Nephron (organoid): ENCODE measurements around the gene DNM1.

Source experiments
- H3K27ac Mint-ChIP-seq, 3 experiments: 2 replicates each; pipeline ENCODE4 v1.8.0; 2020; ENCODE audit warnings: mixed read lengths in 3 of 3, mild to moderate bottlenecking in 2 of 3, moderate library complexity in 1 of 3
- H3K27me3 Mint-ChIP-seq: 2 replicates; pipeline ENCODE4 v1.8.0; 2021; ENCODE audit warnings: low read depth, mild to moderate bottlenecking, moderate library complexity, mixed read lengths
- H3K36me3 Mint-ChIP-seq: 2 replicates; pipeline ENCODE4 v1.8.0; 2020; ENCODE audit warnings: low read depth, mixed read lengths
- H3K4me1 Mint-ChIP-seq: 2 replicates; pipeline ENCODE4 v1.8.0; 2020; ENCODE audit warnings: mixed read lengths
- H3K4me3 Mint-ChIP-seq, 3 experiments: 2 replicates each; pipeline ENCODE4 v1.8.0; 2020; ENCODE audit warnings: mild to moderate bottlenecking in 3 of 3, mixed read lengths in 3 of 3, moderate library complexity in 2 of 3
- H3K9me3 Mint-ChIP-seq: 2 replicates; pipeline ENCODE4 v1.8.0; 2020; ENCODE audit warnings: mixed read lengths
- TF ChIP-seq, protein P1 (sequence below), 3 experiments: fragments of 200-600 bp; sonication (generic); IDR thresholded peaks; one replicate each; pipeline ENCODE4 v1.5.0; 2021; ENCODE audit warnings: antibody characterized with exemption in 3 of 3; ENCODE audit not compliant: unreplicated experiment in 3 of 3

The DNM1 gene

DNA sequence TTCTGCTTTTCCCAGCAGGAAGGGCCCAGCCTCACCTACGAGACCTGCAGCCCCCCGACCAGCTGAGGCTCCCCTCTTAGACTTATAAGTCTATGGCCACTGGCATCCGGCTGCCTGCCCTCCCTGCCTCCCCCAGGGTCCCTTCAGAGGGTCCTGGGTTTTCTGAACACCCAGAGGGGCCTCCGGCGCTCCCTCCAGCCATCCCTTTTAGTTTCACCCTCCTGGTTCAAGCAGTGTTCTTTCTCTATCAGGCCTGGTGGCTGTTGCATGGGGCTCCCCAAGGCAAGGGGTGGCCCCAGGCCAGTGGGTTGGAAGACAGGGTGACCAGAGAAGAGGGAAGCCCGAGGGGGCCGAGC, 50.8 kb downstream of the DNM1 start:
- peaks cover 34% of the 10 kb centered on the region for H3K36me3 Mint-ChIP-seq
- H3K4me1 Mint-ChIP-seq = peaks cover 22% of the 10 kb centered on the region
- H3K9me3 Mint-ChIP-seq = no peaks in the 10 kb centered on the region
- H3K27ac Mint-ChIP-seq = no peak overlapping the region
- H3K4me3 Mint-ChIP-seq = no peak overlapping the region
- TF ChIP-seq, protein P1, sequence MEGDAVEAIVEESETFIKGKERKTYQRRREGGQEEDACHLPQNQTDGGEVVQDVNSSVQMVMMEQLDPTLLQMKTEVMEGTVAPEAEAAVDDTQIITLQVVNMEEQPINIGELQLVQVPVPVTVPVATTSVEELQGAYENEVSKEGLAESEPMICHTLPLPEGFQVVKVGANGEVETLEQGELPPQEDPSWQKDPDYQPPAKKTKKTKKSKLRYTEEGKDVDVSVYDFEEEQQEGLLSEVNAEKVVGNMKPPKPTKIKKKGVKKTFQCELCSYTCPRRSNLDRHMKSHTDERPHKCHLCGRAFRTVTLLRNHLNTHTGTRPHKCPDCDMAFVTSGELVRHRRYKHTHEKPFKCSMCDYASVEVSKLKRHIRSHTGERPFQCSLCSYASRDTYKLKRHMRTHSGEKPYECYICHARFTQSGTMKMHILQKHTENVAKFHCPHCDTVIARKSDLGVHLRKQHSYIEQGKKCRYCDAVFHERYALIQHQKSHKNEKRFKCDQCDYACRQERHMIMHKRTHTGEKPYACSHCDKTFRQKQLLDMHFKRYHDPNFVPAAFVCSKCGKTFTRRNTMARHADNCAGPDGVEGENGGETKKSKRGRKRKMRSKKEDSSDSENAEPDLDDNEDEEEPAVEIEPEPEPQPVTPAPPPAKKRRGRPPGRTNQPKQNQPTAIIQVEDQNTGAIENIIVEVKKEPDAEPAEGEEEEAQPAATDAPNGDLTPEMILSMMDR (IDR thresholded peaks at IDR 0.05; ENCODE audit: unreplicated experiment in 3 of 3) = no peak
- no peaks in the 10 kb centered on the region for H3K27me3 Mint-ChIP-seq

DNA sequence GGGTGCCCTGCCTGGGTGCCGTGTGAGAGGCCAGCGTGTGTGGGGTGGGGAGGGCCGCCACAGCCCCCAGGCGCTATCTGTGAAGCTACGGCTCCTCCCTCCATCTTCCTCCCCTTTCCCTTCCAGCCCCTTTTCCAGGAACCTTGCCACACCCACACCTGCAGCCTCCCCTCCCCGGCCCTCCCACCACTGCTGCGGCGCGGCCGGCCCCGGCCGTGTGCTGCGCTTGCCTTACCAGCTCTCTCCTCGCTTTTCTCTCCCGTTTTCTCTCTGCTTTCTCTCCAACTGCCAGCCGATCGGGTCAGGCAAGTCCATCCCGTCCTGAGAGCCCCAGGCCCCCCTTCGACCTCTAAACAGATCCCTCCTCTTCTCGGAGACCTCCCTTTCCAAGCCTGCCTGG, 51.2 kb downstream of the DNM1 start:
- H3K27me3 Mint-ChIP-seq = no peaks in the 10 kb centered on the region
- peaks cover 38% of the 10 kb centered on the region for H3K36me3 Mint-ChIP-seq
- TF ChIP-seq, protein P1 (IDR thresholded peaks at IDR 0.05; ENCODE audit: unreplicated experiment in 3 of 3) = no peak
- no peaks in the 10 kb centered on the region for H3K9me3 Mint-ChIP-seq
- peaks cover 22% of the 10 kb centered on the region for H3K4me1 Mint-ChIP-seq
- peak overlapping the region in 1 of 3 experiments; percentile 46 for H3K4me3 Mint-ChIP-seq
- peak overlapping the region in 2 of 3 experiments; percentile 67 to 70 for H3K27ac Mint-ChIP-seq

DNA sequence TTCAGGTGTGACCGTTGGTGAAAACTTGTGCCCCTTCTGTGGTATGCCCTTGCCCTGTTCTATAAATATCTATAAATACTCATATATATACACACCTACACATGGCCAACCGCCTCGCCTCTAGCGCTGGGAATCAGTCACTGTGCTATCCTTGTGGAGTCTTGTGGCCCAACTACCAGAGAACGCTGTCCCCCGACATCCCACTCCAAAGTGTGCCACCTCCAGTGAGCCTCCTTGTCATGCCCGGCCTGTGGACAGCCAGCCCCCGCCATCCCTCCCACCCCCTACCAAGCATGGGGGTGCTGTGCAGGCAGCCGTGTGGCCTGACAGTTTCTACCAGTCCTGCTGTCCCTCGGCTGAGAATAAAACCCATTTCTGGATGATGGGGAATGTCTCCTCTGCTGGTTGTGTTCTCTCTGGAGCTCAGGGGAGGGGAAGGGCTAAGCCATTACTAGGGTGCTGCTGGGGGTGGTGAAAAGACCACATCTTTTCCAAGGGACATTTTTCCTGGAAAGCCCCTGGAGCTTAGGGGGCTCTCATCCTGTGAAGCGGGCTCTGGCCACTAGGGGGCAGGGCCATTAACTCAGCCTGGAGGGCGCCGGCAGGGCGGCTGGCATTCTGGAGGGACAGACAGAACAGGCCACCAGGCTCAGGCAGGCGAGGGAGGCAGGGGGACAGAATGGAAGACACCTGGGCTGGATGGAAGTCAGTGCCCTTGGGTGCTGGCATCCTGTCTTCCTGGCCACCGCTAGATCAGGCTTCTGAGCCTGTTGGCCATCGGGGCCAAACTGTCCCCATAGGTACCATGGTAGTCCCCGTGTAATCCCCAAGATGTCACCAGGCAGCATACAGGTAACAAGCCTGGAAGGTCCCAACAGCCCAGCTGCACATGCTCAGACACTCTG, 51.9 kb downstream of the DNM1 start:
- Mint-ChIP-seq H3K9me3 (no peaks in the 10 kb centered on the region), H3K27ac (peak overlapping the region; percentile 67 to 74 (median 67)), H3K4me3 (peak overlapping the region in 1 of 3 experiments; percentile 46), H3K36me3 (peaks cover 36% of the 10 kb centered on the region), H3K27me3 (no peaks in the 10 kb centered on the region), H3K4me1 (peaks cover 17% of the 10 kb centered on the region)
- TF ChIP-seq, protein P1 (IDR thresholded peaks at IDR 0.05; ENCODE audit: unreplicated experiment in 3 of 3) = peak; percentile 78 to 85 (median 82)

DNA sequence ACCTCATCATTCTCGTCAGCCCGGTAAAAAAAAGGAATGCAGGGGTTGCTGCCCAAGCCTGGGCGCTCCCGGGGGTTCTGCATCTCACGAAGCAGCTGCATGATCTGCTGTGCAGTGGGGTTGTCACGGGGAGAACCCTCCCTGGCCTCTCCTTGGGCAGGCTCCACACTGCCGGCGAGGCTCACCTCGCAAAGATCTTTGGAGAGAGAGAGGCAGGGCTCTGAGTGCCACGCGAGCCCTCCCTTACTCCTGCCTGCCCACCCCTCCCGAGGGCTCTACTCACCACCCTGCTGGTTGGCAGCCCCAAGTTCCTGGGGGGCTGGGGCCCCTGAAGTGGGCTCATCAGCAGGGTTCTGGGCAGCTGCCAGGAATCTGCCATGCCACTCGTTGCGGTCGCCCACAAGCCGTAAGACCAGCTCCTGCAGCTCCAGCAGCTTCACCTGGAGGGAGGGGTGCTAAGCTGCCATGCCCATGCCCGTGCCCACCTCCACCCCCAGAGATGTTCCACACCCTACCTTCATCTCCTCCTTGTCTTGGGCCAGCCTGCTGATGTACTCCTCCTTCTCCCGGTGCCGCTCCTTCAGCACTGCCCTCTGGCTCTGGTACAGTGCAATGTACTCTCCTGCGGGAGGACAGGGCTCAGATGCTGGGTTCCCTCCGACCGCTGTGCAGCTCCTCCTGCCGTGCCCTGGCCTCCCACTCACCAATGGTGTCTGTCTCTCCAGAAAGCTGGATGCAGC, 54.1 kb downstream of the DNM1 start:
- H3K36me3 Mint-ChIP-seq = peaks cover 43% of the 10 kb centered on the region
- H3K27me3 Mint-ChIP-seq = no peaks in the 10 kb centered on the region
- peak overlapping the region in 2 of 3 experiments; percentile 70 to 81 for H3K27ac Mint-ChIP-seq
- peaks cover 5% of the 10 kb centered on the region for H3K4me1 Mint-ChIP-seq
- no peak overlapping the region for H3K4me3 Mint-ChIP-seq
- no peaks in the 10 kb centered on the region for H3K9me3 Mint-ChIP-seq
- TF ChIP-seq, protein P1 (IDR thresholded peaks at IDR 0.05; ENCODE audit: unreplicated experiment in 3 of 3) = no peak

DNA sequence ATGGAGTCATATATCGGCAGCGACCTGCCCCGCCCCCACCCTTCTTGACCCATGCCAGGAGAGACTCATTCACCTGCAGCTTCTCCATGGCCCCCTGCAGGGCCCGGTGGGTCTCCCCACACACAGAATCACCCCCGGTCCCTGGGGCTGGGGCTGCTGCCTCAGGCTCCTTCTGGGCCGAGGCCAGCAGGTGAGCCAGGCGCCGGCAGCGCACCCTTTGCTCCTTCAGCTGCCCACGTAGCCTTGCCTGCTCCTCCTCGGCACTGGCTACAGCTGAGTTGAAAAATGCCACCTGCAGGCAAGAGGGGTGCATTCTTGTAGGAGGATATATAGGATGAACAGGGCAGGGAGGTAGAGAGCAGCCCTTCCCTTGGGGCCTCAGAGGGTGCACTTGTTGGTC, 54.7 kb downstream of the DNM1 start:
- peaks cover 47% of the 10 kb centered on the region for H3K36me3 Mint-ChIP-seq
- H3K4me1 Mint-ChIP-seq = peaks cover 5% of the 10 kb centered on the region
- H3K9me3 Mint-ChIP-seq = no peaks in the 10 kb centered on the region
- TF ChIP-seq, protein P1 (IDR thresholded peaks at IDR 0.05; ENCODE audit: unreplicated experiment in 3 of 3) = no peak
- H3K4me3 Mint-ChIP-seq = no peak overlapping the region
- H3K27ac Mint-ChIP-seq = peak overlapping the region in 2 of 3 experiments; percentile 70 to 81
- H3K27me3 Mint-ChIP-seq = no peaks in the 10 kb centered on the region
